HCT116 (cell line): ENCODE measurements around the gene DHRS7C.

Experiments used
- ATF3 ChIP-seq: IDR thresholded peaks from 2 replicates; pipeline ENCODE4 v1.6.1; 2012
- CEBPB ChIP-seq: IDR thresholded peaks from 2 replicates; pipeline ENCODE4 v1.6.1; 2012; ENCODE audit warnings: low read depth
- CTCF ChIP-seq, 3 experiments: fragments of 200-600 bp in 1 of 3; sonication (generic) in 1 of 3; IDR thresholded peaks in 2 of 3; conservative IDR thresholded peaks in 1 of 3; 2 replicates each; pipeline ENCODE4 v1.5.1; 2012 to 2017; ENCODE audit warnings: low read depth in 2 of 3, low read length in 2 of 3, antibody characterized with exemption in 1 of 3, borderline replicate concordance in 1 of 3, control low read depth in 1 of 3, mild to moderate bottlenecking in 1 of 3, mixed read lengths in 1 of 3, mixed run types in 1 of 3, moderate library complexity in 1 of 3; ENCODE audit not compliant: insufficient read depth in 1 of 3
- EZH2phosphoT487 ChIP-seq: fragments of 200-600 bp; IDR thresholded peaks from 2 replicates; pipeline ENCODE4 v1.6.1; 2018; ENCODE audit warnings: antibody characterized with exemption, borderline replicate concordance
- MAX ChIP-seq: IDR thresholded peaks from 2 replicates; pipeline ENCODE4 v1.6.1; 2012
- REST ChIP-seq: IDR thresholded peaks from 2 replicates; pipeline ENCODE4 v1.6.1; 2012; ENCODE audit warnings: low read depth
- YY1 ChIP-seq: IDR thresholded peaks from 2 replicates; pipeline ENCODE4 v1.6.1; 2011; ENCODE audit warnings: low read length, low read depth, moderate library complexity, mild to moderate bottlenecking; ENCODE audit not compliant: insufficient replicate concordance; ENCODE audit errors: extremely low read depth
- ZFX ChIP-seq: fragments of 450-650 bp; IDR thresholded peaks from 2 replicates; pipeline ENCODE4 v1.6.1; 2017

GRCh38 chr17:9788601-9789000 is 2.8 kb downstream of the DHRS7C start:
- TF ChIP-seq CTCF (IDR thresholded peaks at IDR 0.05 in 2 of 3, conservative IDR thresholded peaks at IDR 0.05 in 1 of 3; ENCODE audit: borderline replicate concordance in 1 of 3, insufficient read depth in 1 of 3, low read depth in 2 of 3, low read length in 2 of 3), result no peak
- TF ChIP-seq ZFX, result no peak
- no peak for TF ChIP-seq YY1
- no peak for TF ChIP-seq REST
- no peak for TF ChIP-seq ATF3
- TF ChIP-seq EZH2phosphoT487, result no peak
- no peak for TF ChIP-seq MAX
- no peak for TF ChIP-seq CEBPB
